Iris pigment epithelial cell (primary cell): ENCODE results near the gene CELF2.
"Not testable (repeated sequence)": the region's sequence is repeated elsewhere in the genome, so short reads cannot be mapped to it uniquely, and the experiment has no call there.

Experiments used
- DNase-seq: peaks from one replicate; pipeline ENCODE4 v3.0.0-alpha.2; 2011; ENCODE audit warnings: low read depth

The CELF2 gene

GRCh38 chr10:11357439-11357838, 339.8 kb downstream of the CELF2 start:
- DNase-seq: no peak

- DNase-seq: no peak
Measured at GRCh38 chr10:11358011-11358410, 340.3 kb downstream of the CELF2 start.

- no peak for DNase-seq
Measured at GRCh38 chr10:11358923-11359575, 341.4 kb downstream of the CELF2 start.

GRCh38 chr10:11359869-11360268, 342.2 kb downstream of the CELF2 start:
- no peak for DNase-seq

GRCh38 chr10:11363497-11363896, 345.8 kb downstream of the CELF2 start:
- DNase-seq: no peak

GRCh38 chr10:11364241-11364640, 346.6 kb downstream of the CELF2 start:
- DNase-seq: no peak

- not testable (repeated sequence) for DNase-seq
Measured at GRCh38 chr10:11366889-11367288, 349.2 kb downstream of the CELF2 start.

GRCh38 chr10:11367505-11367904, 349.8 kb downstream of the CELF2 start:
- DNase-seq: no peak

GRCh38 chr10:11373717-11374171, 356.1 kb downstream of the CELF2 start:
- DNase-seq: no peak

GRCh38 chr10:11377267-11377666, 359.6 kb downstream of the CELF2 start:
- DNase-seq: no peak

GRCh38 chr10:11378835-11379234, 361.2 kb downstream of the CELF2 start:
- DNase-seq: no peak

GRCh38 chr10:11379771-11380170, 362.1 kb downstream of the CELF2 start:
- DNase-seq: no peak

- no peak for DNase-seq
Measured at GRCh38 chr10:11381023-11381422, 363.4 kb downstream of the CELF2 start.

- no peak for DNase-seq
Measured at GRCh38 chr10:11381511-11381910, 363.8 kb downstream of the CELF2 start.

- DNase-seq: no peak
Measured at GRCh38 chr10:11382187-11382586, 364.5 kb downstream of the CELF2 start.

GRCh38 chr10:11386044-11386443, 368.4 kb downstream of the CELF2 start:
- no peak for DNase-seq
